ENCODE measurements around the gene C21orf91.

The C21orf91 gene

GRCh38 chr21:17819114-17819876, at the start of gene C21orf91:
TSS of gene C21orf91 (minus strand) at chr21:17819356. CDS start at chr21:17818318, 1,038 bp downstream.
- H3K4me3 ChIP-seq (ENCODE audit: control insufficient read depth, low read depth, low read length) = peak within 1 kb of the TSS; percentile 84
- DNase-seq (ENCODE audit: low read depth) = peak; percentile 39
- TF ChIP-seq CTCF (IDR thresholded peaks at IDR 0.05; ENCODE audit: control insufficient read depth, insufficient read depth, low read depth, low read length, missing control alignments) = no peak

- no peak overlapping the region for H3K4me3 ChIP-seq (ENCODE audit: control insufficient read depth, low read depth, low read length)
- TF ChIP-seq CTCF (IDR thresholded peaks at IDR 0.05; ENCODE audit: control insufficient read depth, insufficient read depth, low read depth, low read length, missing control alignments) = no peak
- DNase-seq (ENCODE audit: low read depth) = no peak
These were observed 47.4 kb upstream of the C21orf91 start for GRCh38 chr21:17866590-17866989.

- no peak for DNase-seq (ENCODE audit: low read depth)
- H3K4me3 ChIP-seq (ENCODE audit: control insufficient read depth, low read depth, low read length) = no peak overlapping the region
- TF ChIP-seq CTCF (IDR thresholded peaks at IDR 0.05; ENCODE audit: control insufficient read depth, insufficient read depth, low read depth, low read length, missing control alignments) = no peak
These were observed 40.5 kb upstream of the C21orf91 start for GRCh38 chr21:17859661-17860060.

- no peak for DNase-seq (ENCODE audit: low read depth)
- no peak for TF ChIP-seq CTCF (IDR thresholded peaks at IDR 0.05; ENCODE audit: control insufficient read depth, insufficient read depth, low read depth, low read length, missing control alignments)
- H3K4me3 ChIP-seq (ENCODE audit: control insufficient read depth, low read depth, low read length) = no peak overlapping the region
These were observed 39.6 kb upstream of the C21orf91 start for GRCh38 chr21:17858747-17859146.

- H3K4me3 ChIP-seq (ENCODE audit: control insufficient read depth, low read depth, low read length) = no peak overlapping the region
- no peak for DNase-seq (ENCODE audit: low read depth)
- no peak for TF ChIP-seq CTCF (IDR thresholded peaks at IDR 0.05; ENCODE audit: control insufficient read depth, insufficient read depth, low read depth, low read length, missing control alignments)
These were observed 35.6 kb upstream of the C21orf91 start for GRCh38 chr21:17854745-17855144.

- TF ChIP-seq CTCF (IDR thresholded peaks at IDR 0.05; ENCODE audit: control insufficient read depth, insufficient read depth, low read depth, low read length, missing control alignments) = no peak
- H3K4me3 ChIP-seq (ENCODE audit: control insufficient read depth, low read depth, low read length) = no peak overlapping the region
- DNase-seq (ENCODE audit: low read depth) = no peak
These were observed 34.5 kb upstream of the C21orf91 start for GRCh38 chr21:17853393-17854275.
